Heart left ventricle (tissue), 13 donors: ENCODE data around the gene CEP19.

ENCODE experiments used
- CTCF ChIP-seq, 12 donors: fragments of 200-600 bp; sonication (generic) in 4 of 12; IDR thresholded peaks; one replicate each; pipeline versions ENCODE4 v1.5.0 to v1.8.0; 2018 to 2022; ENCODE audit warnings: antibody characterized with exemption in 12 of 12, mild to moderate bottlenecking in 5 of 12
- POLR2A ChIP-seq, 2 donors: fragments of 450-650 bp; IDR thresholded peaks; one replicate each; pipeline ENCODE4 v1.6.1; 2017; ENCODE audit warnings: antibody characterized with exemption in 2 of 2, mild to moderate bottlenecking in 2 of 2, moderate library complexity in 2 of 2
- donor health status: ischemic (EF 13 %, LVEDD 7.1; RV severe dilation, severe dysfunction).
- donor health status: DM: no; HTN: yes; CAD: no.
- donor health status: DM: no; HTN: no; CAD: no.
- donor health status: ischemic (EF 25% LVEDD 6.9; RV normal size, moderate dysfunction).
- donor health status: ischemic (EF 25% LVEDD 5.7; RV mildly dilated, moderate dysfunction).
- donor health status: ischemic (EF 35%, LVEDD 5.7; RV mildly dilated, moderate dysfunction).
- donor health status: nonischemic (EF 11% LVEDD 7.7; RV severe dilation, severe dysfunction).
- donor health status: DM: yes; HTN: yes; CAD: no.
- donor health status: PGD.
- donor health status: ischemic (EF 29% LVEDD 5.4; RV normal size, mild dysfunction).
- donor health status: nonischemic (EF 23%, LVEDD 6.1; RV moderate dilation, normal function).

- TF ChIP-seq POLR2A (IDR thresholded peaks at IDR 0.05) (no peak), CTCF (IDR thresholded peaks at IDR 0.05) (no peak)
Measured at GRCh38 chr3:196659901-196660351, 52.1 kb downstream of the CEP19 start.
